Esophagus squamous epithelium (tissue), 5 donors: ENCODE results near the gene GIGYF2. TPM values are rescaled to one million over a fixed set of nuclear protein-coding genes. Genes with fewer than 3 reads are reported as not detected.

Experiments used
- DNase-seq: peaks from one replicate; lab custom pipeline; 2025; lab: John Stamatoyannopoulos, UW
- H3K27ac ChIP-seq, 4 donors: fragments of 200-600 bp; sonication (generic); one replicate each; pipeline ENCODE4 v1.5.1; 2016 to 2019; ENCODE audit warnings: mild to moderate bottlenecking in 1 of 4
- H3K27me3 ChIP-seq, 4 donors: fragments of 200-600 bp; sonication (generic); 1 replicate in 3 of 4; 2 replicates in 1 of 4; pipeline versions ENCODE4 v1.5.1 to v1.6.0; 2017 to 2021; ENCODE audit warnings: antibody characterized with exemption in 1 of 4
- H3K36me3 ChIP-seq, 3 donors: fragments of 200-600 bp; sonication (generic); one replicate each; pipeline ENCODE4 v1.5.1; 2016 to 2019
- H3K4me1 ChIP-seq, 3 donors: fragments of 200-600 bp; sonication (generic); one replicate each; pipeline ENCODE4 v1.5.1; 2017 to 2019
- H3K4me3 ChIP-seq, 4 donors: fragments of 200-600 bp; sonication (generic); 1 replicate in 3 of 4; 2 replicates in 1 of 4; pipeline ENCODE4 v1.5.1; 2016 to 2019; ENCODE audit warnings: mild to moderate bottlenecking in 2 of 4, moderate library complexity in 1 of 4
- H3K9me3 ChIP-seq, 3 donors: fragments of 200-600 bp; sonication (generic); one replicate each; pipeline ENCODE4 v1.5.1; 2016 to 2019
- POLR2A ChIP-seq, 4 donors: fragments of 450-650 bp; IDR thresholded peaks; one replicate each; pipeline ENCODE4 v1.6.1; 2017; ENCODE audit warnings: antibody characterized with exemption in 4 of 4, mild to moderate bottlenecking in 4 of 4, moderate library complexity in 3 of 4
- WGBS, 2 donors: methylation state at CpG; one replicate each; pipeline ENCODE4 v1.1.5; 2018; 5-methylcytosine and 5-hydroxymethylcytosine counted together
- intact Hi-C: fragments of 100-400 bp; cut with DNase I; formaldehyde crosslinking; loops from one replicate; pipeline ENCODE4 v1.15.0; 2022
- total RNA-seq, 4 donors: library from RNA; depleted of rRNA; stranded (reverse); fragments of >200 nt; gene quantifications; one replicate each; pipeline ENCODE4 v1.1.0, GENCODE V29; 2016
- TF ChIP-seq, protein P1 (sequence below), 6 experiments: fragments of 450-650 bp in 4 of 6; fragments of 200-600 bp in 2 of 6; sonication (generic) in 2 of 6; IDR thresholded peaks; one replicate each; pipeline ENCODE4 v1.5.1; 2016 to 2019; ENCODE audit warnings: antibody characterized with exemption in 6 of 6, mild to moderate bottlenecking in 4 of 6, moderate library complexity in 4 of 6
- donor health status: DM: yes; HTN: yes; CAD: no.

Gene GIGYF2
- total RNA-seq, 4 donors from 2014 or later: 48.7 to 79.0 (median 62.0) TPM

- TF ChIP-seq, protein P1, sequence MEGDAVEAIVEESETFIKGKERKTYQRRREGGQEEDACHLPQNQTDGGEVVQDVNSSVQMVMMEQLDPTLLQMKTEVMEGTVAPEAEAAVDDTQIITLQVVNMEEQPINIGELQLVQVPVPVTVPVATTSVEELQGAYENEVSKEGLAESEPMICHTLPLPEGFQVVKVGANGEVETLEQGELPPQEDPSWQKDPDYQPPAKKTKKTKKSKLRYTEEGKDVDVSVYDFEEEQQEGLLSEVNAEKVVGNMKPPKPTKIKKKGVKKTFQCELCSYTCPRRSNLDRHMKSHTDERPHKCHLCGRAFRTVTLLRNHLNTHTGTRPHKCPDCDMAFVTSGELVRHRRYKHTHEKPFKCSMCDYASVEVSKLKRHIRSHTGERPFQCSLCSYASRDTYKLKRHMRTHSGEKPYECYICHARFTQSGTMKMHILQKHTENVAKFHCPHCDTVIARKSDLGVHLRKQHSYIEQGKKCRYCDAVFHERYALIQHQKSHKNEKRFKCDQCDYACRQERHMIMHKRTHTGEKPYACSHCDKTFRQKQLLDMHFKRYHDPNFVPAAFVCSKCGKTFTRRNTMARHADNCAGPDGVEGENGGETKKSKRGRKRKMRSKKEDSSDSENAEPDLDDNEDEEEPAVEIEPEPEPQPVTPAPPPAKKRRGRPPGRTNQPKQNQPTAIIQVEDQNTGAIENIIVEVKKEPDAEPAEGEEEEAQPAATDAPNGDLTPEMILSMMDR (IDR thresholded peaks at IDR 0.05): no peak
- TF ChIP-seq POLR2A (IDR thresholded peaks at IDR 0.05): no peak
- no peak for DNase-seq
These were observed 169.0 kb downstream of the GIGYF2 start for GRCh38 chr2:232866104-232866503.

DNA sequence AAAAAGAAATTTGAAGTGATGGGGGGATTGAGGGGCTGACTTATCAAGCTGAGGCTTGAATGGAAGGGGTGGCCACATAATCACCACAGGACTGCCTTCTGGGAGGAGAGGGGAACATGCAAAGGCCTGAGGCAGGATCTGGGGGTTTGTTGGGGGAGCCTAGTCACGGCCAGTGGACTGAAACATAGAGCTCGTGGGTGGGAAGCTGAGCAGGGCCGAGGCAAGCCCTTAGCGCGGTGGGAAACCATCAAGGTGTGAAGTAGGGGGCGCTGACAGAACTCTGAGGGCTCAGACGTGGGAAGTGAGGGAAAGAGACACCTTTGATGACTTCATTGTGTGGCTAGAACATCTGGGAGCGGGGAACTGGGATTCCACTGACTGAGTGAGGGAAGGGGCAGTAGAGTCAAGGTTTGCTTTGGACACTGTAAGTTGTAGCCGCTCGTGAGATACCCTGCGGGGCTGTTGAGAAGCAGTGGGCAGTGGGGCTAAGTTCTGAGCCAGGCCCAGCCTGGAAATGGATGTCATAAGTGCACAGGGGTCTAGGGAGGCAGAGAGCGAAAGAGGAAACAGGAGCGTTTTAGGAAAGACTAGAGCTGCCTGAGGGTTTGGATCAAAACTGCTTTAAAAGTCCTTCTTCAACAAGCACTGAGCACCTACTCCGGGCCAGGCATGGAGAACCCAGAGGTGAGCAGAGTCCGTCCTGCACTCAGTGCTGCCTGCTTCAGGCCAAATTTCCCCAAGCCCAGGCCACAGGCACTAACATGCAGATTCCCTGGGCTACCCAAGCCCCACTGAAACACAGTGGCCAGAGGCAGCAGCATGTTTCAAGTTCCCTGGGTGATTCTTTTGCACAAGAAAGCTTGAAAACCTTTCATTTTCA, 172.2 kb downstream of the GIGYF2 start:
- no peak overlapping the region for H3K4me3 ChIP-seq
- TF ChIP-seq, protein P1 (IDR thresholded peaks at IDR 0.05): no peak
- TF ChIP-seq POLR2A (IDR thresholded peaks at IDR 0.05): no peak
- DNase-seq: no peak
- peaks cover 0 to 1% (median 0%) of the 10 kb centered on the region in 4 donors for H3K27me3 ChIP-seq
- intact Hi-C loops: no loop called here
- H3K36me3 ChIP-seq: no peaks in the 10 kb centered on the region
- H3K4me1 ChIP-seq: peaks cover 0 to 9% (median 0%) of the 10 kb centered on the region in 3 donors
- no peak overlapping the region for H3K27ac ChIP-seq
- H3K9me3 ChIP-seq: no peaks in the 10 kb centered on the region
- 68 to 81% methylated on average over 13 to 15 of the region's 15 CpGs for WGBS, 2 donors

More at GRCh38 chr2:232866104-232866503, 169.0 kb downstream of the GIGYF2 start:
- intact Hi-C loops: no loop called here
- 66 to 69% methylated on average over 4 of the region's 4 CpGs for WGBS, 2 donors
- H3K36me3 ChIP-seq: peaks cover 0 to 9% (median 0%) of the 10 kb centered on the region in 3 donors
- H3K27me3 ChIP-seq: no peaks in the 10 kb centered on the region
- H3K4me3 ChIP-seq: no peak overlapping the region
- no peak overlapping the region for H3K27ac ChIP-seq
- no peaks in the 10 kb centered on the region for H3K9me3 ChIP-seq
- peaks cover 0 to 4% (median 0%) of the 10 kb centered on the region in 3 donors for H3K4me1 ChIP-seq

- no peak within 1 kb of the TSS for H3K4me3 ChIP-seq
- DNase-seq: no peak
- peaks cover 0 to 8% (median 0%) of the 10 kb centered on the region in 4 donors for H3K27me3 ChIP-seq
- no peaks in the 10 kb centered on the region for H3K36me3 ChIP-seq
- intact Hi-C loops: no loop called here
- TF ChIP-seq, protein P1 (IDR thresholded peaks at IDR 0.05): no peak
- TF ChIP-seq POLR2A (IDR thresholded peaks at IDR 0.05): no peak
- no peaks in the 10 kb centered on the region for H3K9me3 ChIP-seq
- peaks cover 0 to 12% (median 0%) of the 10 kb centered on the region in 3 donors for H3K4me1 ChIP-seq
- WGBS, 2 donors: 88% methylated on average over 15 to 17 of the region's 21 CpGs
- H3K27ac ChIP-seq: no peak within 1 kb of the TSS
These were observed 173.1 kb downstream of the GIGYF2 start, which contains the start of gene SNORC for GRCh38 chr2:232870018-232870765. TSS of gene SNORC (plus strand) at chr2:232870264. CDS start at chr2:232870342, 78 bp downstream.

- TF ChIP-seq, protein P1 (IDR thresholded peaks at IDR 0.05): no peak
- TF ChIP-seq POLR2A (IDR thresholded peaks at IDR 0.05): no peak
- Histone ChIP-seq H3K27ac (no peak overlapping the region), H3K4me1 (peaks cover 5 to 18% (median 6%) of the 10 kb centered on the region in 3 donors), H3K4me3 (no peak overlapping the region), H3K27me3 (peaks cover 0 to 15% (median 0%) of the 10 kb centered on the region in 4 donors), H3K9me3 (no peaks in the 10 kb centered on the region), H3K36me3 (no peaks in the 10 kb centered on the region)
- WGBS, 2 donors: 77 to 83% methylated on average over 12 to 15 of the region's 17 CpGs
- intact Hi-C loops: no loop called here
- no peak for DNase-seq
These were observed 173.7 kb downstream of the GIGYF2 start for GRCh38 chr2:232870766-232871371.
